Measurements from ENCODE around the gene RBMX2.
A peak's percentile ranks its signal among the peaks of the same experiment; 100 is the strongest.
"Not testable (repeated sequence)": the region's sequence is repeated elsewhere in the genome, so short reads cannot be mapped to it uniquely, and the experiment has no call there.

The RBMX2 gene

DNA sequence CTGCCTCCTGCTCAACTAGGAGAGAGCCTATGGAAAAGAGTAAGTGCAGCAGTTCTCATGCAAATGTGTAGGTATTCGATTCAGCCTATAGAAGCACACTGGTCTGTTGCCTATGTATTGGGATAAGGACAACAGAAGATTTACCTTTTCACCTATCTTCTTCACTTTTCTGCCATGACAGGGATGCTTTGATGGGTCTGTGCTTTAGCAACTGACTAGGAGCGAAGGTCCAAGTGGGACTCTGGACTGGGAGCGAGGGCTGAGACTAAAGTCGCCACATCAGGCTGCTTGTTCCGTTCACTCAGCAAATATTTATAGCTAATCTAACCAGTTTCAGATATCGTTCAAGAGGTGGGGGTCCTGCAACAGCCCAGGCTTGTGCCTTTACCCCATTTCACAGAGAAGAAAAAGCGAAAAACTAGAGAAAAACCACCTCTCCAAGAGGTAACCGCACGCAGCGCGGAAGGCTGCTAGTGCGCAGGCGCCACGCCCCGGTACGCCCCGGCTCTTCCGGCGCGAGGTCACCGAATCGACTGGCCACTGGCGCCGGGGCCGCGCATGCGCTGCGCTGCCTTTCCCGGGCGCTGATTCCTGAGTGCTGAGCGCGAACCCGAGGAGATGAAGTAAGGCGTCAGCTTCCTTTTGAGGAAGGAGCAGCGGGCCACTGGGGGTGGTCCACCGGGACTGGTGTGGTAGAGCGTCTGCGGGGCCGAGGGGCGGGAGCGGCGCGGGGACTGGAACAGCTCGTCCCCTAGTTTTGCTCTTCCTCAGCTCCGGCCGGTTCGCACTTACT lies at the start of gene RBMX2:
RBMX2 (plus strand) TSS at position 573 of the 793 bp plus-strand sequence; CDS start at position 619, 46 bp downstream.
- peak; percentile 16 to 46 for DNase-seq (ENCODE audit: low read depth in 2 of 2)

- DNase-seq (ENCODE audit: low read depth in 2 of 2), result not testable (repeated sequence)
Measured at GRCh38 chrX:130352050-130352449, 49.7 kb upstream of the RBMX2 start.

DNA sequence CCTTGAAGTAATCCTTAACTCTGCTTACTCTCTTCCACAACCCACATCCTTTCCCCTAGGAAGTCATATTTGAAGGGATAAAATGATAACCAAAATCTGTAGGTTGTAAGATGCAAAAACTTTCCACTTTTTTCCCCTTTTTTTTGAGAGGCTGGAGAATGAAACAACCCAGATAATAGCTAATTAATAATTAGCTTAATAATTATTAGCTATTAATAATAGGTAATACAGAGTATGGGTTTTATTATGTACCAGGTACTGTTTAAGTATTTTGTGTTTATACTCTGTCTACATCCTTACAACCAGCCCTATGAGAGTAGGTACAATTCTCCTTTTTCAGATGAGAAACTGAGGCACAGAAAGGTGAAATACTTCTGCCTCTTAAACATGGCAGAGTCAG lies 25.7 kb upstream of the RBMX2 start:
- DNase-seq (ENCODE audit: low read depth in 2 of 2), result no peak

- no peak for DNase-seq (ENCODE audit: low read depth in 2 of 2)
Measured at GRCh38 chrX:130378024-130378669, 23.6 kb upstream of the RBMX2 start.

DNA sequence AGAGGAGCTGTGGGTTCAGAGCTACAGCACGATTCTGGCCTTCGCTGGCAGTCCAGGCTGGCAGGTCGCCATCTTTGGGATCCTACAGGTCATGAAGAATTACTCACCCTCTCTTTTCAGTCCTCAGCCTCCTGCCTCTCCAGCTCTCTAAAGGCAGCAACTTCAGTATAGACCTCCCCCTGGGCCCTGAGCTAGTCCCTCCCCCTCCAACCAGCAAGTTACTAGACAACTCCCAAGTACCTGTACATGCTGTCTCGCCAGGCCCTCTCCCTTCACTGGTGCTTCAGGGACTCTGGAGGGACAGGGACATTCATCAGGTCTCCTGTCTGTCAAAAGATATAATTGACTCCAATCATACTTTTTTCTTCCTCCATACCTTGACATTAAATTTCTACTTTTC lies 16.3 kb upstream of the RBMX2 start, which contains the start of gene GPR119:
GPR119 (minus strand) TSS at position 155 of the 400 bp plus-strand sequence. CDS start 227 bp downstream, outside the sequence.
- no peak for DNase-seq (ENCODE audit: low read depth in 2 of 2)

GRCh38 chrX:130386408-130386808 lies 15.4 kb upstream of the RBMX2 start:
- DNase-seq (ENCODE audit: low read depth in 2 of 2), result no peak

DNA sequence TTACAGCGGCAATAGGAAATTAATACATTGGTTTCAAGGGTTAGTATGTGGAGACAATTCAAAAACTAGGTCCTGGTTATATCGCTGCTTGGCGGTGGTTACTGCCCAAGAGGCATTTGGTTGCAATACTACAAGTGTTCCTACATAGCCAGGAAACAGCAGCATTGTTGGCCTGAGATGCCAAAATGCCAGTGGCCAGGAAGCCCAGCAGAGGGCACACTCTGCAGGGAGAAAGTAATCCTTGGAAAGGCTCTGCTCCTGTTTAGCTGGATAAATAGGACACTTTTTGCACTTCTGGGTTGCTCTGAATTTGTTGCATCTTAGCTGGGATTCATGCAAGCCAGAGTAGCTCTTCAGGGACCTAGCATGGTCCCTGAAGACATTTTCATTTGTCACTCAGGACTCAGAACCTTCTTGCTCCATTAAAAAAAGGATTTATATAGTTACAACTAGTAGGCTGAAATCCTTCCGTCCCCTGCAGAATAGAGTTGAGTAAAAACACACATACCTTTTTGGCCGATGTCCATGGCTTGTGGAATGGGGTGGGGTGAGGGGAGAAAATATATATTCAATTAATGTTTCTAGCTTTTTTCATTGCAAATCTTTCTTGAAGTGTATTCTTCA lies 8.2 kb upstream of the RBMX2 start:
- no peak for DNase-seq (ENCODE audit: low read depth in 2 of 2)

DNA sequence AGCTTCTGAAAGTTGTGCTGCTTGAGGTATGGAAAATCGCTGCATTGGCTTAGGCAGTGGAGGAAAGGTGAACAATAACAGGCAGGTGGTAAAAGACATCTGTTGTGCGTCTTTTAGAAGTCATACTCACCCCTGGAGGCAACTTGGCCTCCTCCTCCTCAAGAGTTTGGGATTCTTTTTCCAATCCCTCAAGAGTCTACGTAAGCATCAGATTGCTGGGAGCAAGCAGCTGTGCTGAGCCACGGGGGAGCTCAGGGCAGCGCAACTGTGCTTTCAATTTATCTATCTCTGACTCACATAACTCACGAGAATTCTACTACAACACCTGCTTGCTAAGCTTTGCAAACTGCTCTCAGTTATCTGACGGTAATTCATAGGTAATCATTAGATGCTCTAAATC lies 6.4 kb upstream of the RBMX2 start:
- DNase-seq (ENCODE audit: low read depth in 2 of 2), result no peak

GRCh38 chrX:130402208-130402684 lies 459 bp downstream of the RBMX2 start:
- no peak for DNase-seq (ENCODE audit: low read depth in 2 of 2)

- no peak for DNase-seq (ENCODE audit: low read depth in 2 of 2)
Measured at GRCh38 chrX:130413415-130413814, 11.6 kb downstream of the RBMX2 start.

DNA sequence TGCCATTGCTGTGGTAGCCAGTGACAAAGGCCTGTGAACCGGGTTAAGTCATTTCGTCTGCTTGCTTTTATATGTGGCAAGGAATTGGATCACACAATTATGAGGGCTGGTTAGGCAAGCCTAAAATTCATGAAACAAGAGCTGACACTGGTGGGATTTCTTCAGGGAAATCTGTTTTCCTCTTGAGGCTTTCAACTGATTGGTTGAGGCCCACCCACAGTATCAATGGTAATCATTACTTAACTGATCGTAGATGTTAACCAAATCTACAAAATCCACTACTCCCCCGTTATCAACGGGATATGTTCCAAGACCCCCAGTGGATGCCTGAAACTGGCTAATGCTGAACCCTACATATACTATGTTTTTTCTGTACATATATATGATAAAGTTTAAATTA lies 13.0 kb downstream of the RBMX2 start:
- DNase-seq (ENCODE audit: low read depth in 2 of 2), result no peak

- DNase-seq (ENCODE audit: low read depth in 2 of 2), result no peak
Measured at GRCh38 chrX:130415201-130415600, 13.4 kb downstream of the RBMX2 start.

DNA sequence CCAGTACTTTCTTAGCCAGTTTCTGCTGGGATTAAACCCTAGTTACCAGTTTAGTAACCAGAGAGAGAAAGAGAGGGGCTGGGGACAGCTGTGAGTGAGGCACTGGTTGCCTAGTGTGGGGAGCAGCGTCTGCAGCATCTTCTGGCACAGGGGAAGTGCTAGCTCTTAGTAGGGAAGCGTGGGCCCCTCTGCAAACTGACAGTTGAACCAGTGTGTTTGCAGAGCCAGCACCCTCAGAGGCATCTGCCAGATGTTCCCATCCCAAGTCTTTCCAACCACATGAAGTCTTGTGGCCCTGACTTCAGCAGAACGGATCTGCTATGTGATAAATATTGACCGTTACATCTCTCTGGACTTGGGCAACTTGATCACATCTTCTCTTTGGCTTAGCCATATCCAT lies 15.0 kb downstream of the RBMX2 start:
- no peak for DNase-seq (ENCODE audit: low read depth in 2 of 2)

DNA sequence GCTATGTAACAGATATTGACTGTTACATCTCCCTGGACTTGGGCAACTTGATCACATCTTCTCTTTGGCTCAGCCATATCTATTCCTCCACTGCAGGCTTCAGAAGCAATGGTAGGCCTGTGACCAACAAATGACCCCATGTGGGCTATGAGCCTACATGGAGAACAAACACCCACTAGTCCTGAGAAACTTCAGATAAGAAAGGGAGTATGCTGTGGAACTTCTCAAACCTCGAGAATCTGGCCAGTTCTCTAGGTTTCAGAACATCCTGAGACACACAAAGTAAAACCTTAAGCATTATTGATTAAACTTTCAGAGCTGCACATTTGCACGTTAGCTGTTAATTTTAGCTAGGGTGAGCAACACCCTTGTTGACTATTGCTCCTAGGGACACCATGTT lies 16.3 kb downstream of the RBMX2 start:
- DNase-seq (ENCODE audit: low read depth in 2 of 2), result no peak

GRCh38 chrX:130418740-130419139 lies 17.0 kb downstream of the RBMX2 start:
- no peak for DNase-seq (ENCODE audit: low read depth in 2 of 2)

GRCh38 chrX:130419263-130419662 lies 17.5 kb downstream of the RBMX2 start:
- DNase-seq (ENCODE audit: low read depth in 2 of 2), result no peak

GRCh38 chrX:130426531-130426930 lies 24.7 kb downstream of the RBMX2 start:
- no peak for DNase-seq (ENCODE audit: low read depth in 2 of 2)

DNA sequence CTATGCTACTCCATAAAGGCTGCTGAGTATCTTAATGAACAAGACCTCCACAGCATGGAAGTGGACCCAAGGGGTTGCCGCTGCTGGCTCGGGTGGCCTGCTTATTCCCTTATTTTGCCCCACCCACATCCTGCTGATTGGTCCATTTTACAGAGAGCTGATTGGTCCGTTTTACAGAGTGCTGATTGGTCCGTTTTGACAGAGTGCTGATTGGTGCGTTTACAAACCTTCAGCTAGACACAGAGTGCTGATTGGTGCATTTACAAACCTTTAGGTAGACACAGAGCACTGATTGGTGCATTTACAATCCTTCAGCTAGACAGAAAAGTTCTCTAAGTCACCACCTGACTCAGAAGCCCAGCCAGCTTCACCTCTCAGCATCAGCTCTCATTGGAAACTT lies 27.4 kb downstream of the RBMX2 start:
- DNase-seq (ENCODE audit: low read depth in 2 of 2), result not testable (repeated sequence)

- no peak for DNase-seq (ENCODE audit: low read depth in 2 of 2)
Measured at GRCh38 chrX:130435937-130436336, 34.1 kb downstream of the RBMX2 start.

GRCh38 chrX:130437996-130438395 lies 36.2 kb downstream of the RBMX2 start:
- DNase-seq (ENCODE audit: low read depth in 2 of 2), result not testable (repeated sequence)

DNA sequence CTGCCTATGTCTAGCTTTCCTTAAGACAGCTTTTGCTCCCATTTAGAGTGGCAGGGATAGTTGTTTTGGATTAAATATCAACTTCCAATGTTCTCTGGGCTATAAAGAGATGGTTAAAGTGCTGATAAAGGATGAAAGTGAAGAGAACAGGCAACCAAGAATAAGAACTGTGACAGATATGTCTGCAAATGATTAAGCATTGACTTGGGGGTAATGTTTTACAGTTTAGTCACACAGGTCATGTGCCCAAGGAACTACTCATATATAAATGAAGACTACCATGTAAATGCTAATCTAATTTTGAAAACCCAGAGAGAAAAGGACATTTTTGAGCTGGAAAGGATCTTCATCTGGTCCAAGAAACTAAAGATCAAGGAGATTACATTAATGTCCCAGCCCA lies 42.1 kb downstream of the RBMX2 start:
- DNase-seq (ENCODE audit: low read depth in 2 of 2), result no peak

- DNase-seq (ENCODE audit: low read depth in 2 of 2), result no peak
Measured at GRCh38 chrX:130444641-130445336, 43.0 kb downstream of the RBMX2 start.
